ENCODE measurements around the gene MOGAT2. TPM values are rescaled to one million over a fixed set of nuclear protein-coding genes. Genes with fewer than 3 reads are reported as not detected.
"Not testable (repeated sequence)": the region's sequence is repeated elsewhere in the genome, so short reads cannot be mapped to it uniquely, and the experiment has no call there.

MOGAT2 gene
- polyA plus RNA-seq, 12 donors: 0.23 to 25.0 TPM; not detected in 10

- DNase-seq: not testable (repeated sequence)
Observed at GRCh38 chr11:75754933-75755332, 37.3 kb downstream of the MOGAT2 start.

GRCh38 chr11:75757651-75758050 lies 40.0 kb downstream of the MOGAT2 start:
- no peak for DNase-seq

GRCh38 chr11:75759832-75760231 lies 42.2 kb downstream of the MOGAT2 start:
- no peak for DNase-seq

GRCh38 chr11:75760243-75760642 lies 42.6 kb downstream of the MOGAT2 start:
- no peak for DNase-seq

- no peak for DNase-seq
Observed at GRCh38 chr11:75760710-75761493, 43.3 kb downstream of the MOGAT2 start.

GRCh38 chr11:75762158-75762557 lies 44.5 kb downstream of the MOGAT2 start:
- no peak for DNase-seq

- DNase-seq: no peak
Observed at GRCh38 chr11:75762885-75763284, 45.2 kb downstream of the MOGAT2 start.

GRCh38 chr11:75763846-75764245 lies 46.2 kb downstream of the MOGAT2 start:
- no peak for DNase-seq

- no peak for DNase-seq
Observed at GRCh38 chr11:75765116-75765515, 47.5 kb downstream of the MOGAT2 start.

- no peak for DNase-seq
Observed at GRCh38 chr11:75766443-75767227, 49.0 kb downstream of the MOGAT2 start.

- DNase-seq: no peak
Observed at GRCh38 chr11:75767228-75767572, 49.6 kb downstream of the MOGAT2 start.

- no peak for DNase-seq
Observed at GRCh38 chr11:75767793-75768111, 50.1 kb downstream of the MOGAT2 start.

- DNase-seq: peak; percentile 45
Observed at GRCh38 chr11:75768112-75768908, 50.7 kb downstream of the MOGAT2 start, which contains the start of gene DGAT2. TSS of gene DGAT2 (plus strand) at chr11:75768778. CDS start at chr11:75768992, 214 bp downstream.

GRCh38 chr11:75768909-75769771 lies 51.5 kb downstream of the MOGAT2 start:
- no peak for DNase-seq

- DNase-seq: no peak
Observed at GRCh38 chr11:75770102-75770501, 52.5 kb downstream of the MOGAT2 start.

GRCh38 chr11:75771646-75772410 lies 54.2 kb downstream of the MOGAT2 start:
- DNase-seq: no peak

GRCh38 chr11:75773595-75774353 lies 56.1 kb downstream of the MOGAT2 start:
- no peak for DNase-seq

GRCh38 chr11:75775056-75775455 lies 57.4 kb downstream of the MOGAT2 start:
- no peak for DNase-seq

- DNase-seq: no peak
Observed at GRCh38 chr11:75776546-75776945, 58.9 kb downstream of the MOGAT2 start.

All from muscle of arm (tissue), 12 donors.